Measurements from ENCODE around the gene USP10. TPM values are rescaled to one million over a fixed set of nuclear protein-coding genes. Genes with fewer than 3 reads are reported as not detected.

USP10 gene
- polyA plus RNA-seq, 3 donors, result 38.7 to 115 (median 90.9) TPM

DNA sequence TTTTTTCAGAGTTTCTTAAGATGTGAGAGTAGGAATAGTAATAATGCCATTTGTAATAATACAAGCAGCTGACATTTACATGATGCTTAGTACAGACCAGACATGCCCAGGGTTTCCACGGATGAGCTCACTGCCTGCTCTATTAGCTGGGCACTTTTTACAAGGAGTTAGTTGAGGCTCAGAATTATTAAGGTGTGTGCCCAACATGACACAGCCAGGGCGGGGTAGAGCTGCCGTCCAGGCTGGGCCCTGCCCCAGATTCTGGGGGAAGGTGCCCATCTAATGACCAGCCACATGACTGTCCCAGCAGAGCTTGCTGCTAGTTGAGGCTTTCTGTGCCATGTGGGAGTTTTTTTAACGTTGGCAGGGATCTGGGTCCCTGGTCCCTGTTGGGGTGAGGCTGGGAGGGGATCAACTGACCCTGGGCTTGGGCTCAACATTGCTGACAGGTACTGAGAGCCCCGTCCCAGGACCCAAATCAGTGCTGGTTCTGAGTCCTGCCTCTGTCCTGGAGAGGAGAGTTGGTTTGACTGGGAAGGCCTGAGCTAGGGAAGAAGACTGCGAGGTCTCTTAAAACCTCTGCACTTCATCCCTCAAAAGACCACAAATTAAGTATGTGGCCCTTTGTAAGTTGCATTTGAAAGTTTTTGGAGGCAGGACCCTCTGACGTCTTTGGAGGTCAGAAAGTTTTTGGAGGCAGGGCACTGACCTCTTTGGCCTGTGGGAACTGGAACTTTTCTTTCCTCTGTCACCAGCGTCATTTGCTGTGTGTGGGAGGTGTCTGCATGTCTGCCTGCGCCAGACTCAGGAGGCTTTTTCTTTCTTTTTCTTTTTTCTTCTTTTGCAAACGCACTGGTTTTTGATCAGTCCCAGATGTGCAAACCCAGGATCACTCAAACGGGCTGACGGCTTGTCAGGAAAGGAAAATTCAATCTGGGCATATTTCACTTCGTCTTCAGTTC lies 122.2 kb downstream of the USP10 start:
- H3K36me3 ChIP-seq (replicated peaks in 1 of 2; ENCODE audit: control insufficient read depth in 1 of 2, insufficient read depth in 2 of 2, low read length in 2 of 2), result no peaks in the 10 kb centered on the region
- peaks cover 46% of the 10 kb centered on the region for H4K20me1 ChIP-seq (ENCODE audit: insufficient read depth, low read length)
- 95% methylated on average over 7 of the region's 13 CpGs for WGBS (ENCODE audit: insufficient coverage)
- H3K9ac ChIP-seq (ENCODE audit: insufficient read depth, low read length, poor library complexity, severe bottlenecking), result peak overlapping the region; percentile 59
- peak overlapping the region in 2 of 7 donors; percentile 32 to 42 for H3K27ac Mint-ChIP-seq
- H2AFZ ChIP-seq (ENCODE audit: insufficient read depth, low read depth, low read length, poor library complexity, severe bottlenecking), result no peak overlapping the region
- H3K4me2 ChIP-seq (replicated peaks; ENCODE audit: extremely low read depth, low read length, poor library complexity, severe bottlenecking), result peak overlapping the region; percentile 81
- H3K4me3 Mint-ChIP-seq, result peak overlapping the region; percentile 86 to 98
- H3K4me1 ChIP-seq (ENCODE audit: control insufficient read depth in 1 of 2, insufficient read depth in 2 of 2, low read length in 2 of 2), result peaks cover 72 to 73% of the 10 kb centered on the region in 2 donors
- peaks cover 0 to 5% of the 10 kb centered on the region in 2 donors for H3K27me3 ChIP-seq (ENCODE audit: control insufficient read depth in 2 of 2, insufficient read depth in 2 of 2, low read length in 2 of 2)
- no peak for DNase-seq
- H3K9me3 ChIP-seq (replicated peaks in 1 of 2; ENCODE audit: control insufficient read depth in 1 of 2, insufficient read depth in 1 of 2, low read length in 2 of 2), result no peaks in the 10 kb centered on the region
- peaks cover 14 to 45% of the 10 kb centered on the region in 2 donors for H3K36me3 Mint-ChIP-seq
- H3K4me3 ChIP-seq (replicated peaks in 1 of 3; ENCODE audit: low read depth in 2 of 3, low read length in 3 of 3), result peak overlapping the region in 1 of 3 experiments; percentile 81
- peaks cover 0 to 15% (median 5%) of the 10 kb centered on the region in 3 donors for H3K27me3 Mint-ChIP-seq (ENCODE audit: low read depth in 3 of 3)
- H3K79me2 ChIP-seq (ENCODE audit: insufficient read depth, low read length), result peaks cover 59% of the 10 kb centered on the region
- H3K9me3 Mint-ChIP-seq, result peaks cover 0 to 5% (median 0%) of the 10 kb centered on the region in 7 donors
- TF ChIP-seq, protein P1, sequence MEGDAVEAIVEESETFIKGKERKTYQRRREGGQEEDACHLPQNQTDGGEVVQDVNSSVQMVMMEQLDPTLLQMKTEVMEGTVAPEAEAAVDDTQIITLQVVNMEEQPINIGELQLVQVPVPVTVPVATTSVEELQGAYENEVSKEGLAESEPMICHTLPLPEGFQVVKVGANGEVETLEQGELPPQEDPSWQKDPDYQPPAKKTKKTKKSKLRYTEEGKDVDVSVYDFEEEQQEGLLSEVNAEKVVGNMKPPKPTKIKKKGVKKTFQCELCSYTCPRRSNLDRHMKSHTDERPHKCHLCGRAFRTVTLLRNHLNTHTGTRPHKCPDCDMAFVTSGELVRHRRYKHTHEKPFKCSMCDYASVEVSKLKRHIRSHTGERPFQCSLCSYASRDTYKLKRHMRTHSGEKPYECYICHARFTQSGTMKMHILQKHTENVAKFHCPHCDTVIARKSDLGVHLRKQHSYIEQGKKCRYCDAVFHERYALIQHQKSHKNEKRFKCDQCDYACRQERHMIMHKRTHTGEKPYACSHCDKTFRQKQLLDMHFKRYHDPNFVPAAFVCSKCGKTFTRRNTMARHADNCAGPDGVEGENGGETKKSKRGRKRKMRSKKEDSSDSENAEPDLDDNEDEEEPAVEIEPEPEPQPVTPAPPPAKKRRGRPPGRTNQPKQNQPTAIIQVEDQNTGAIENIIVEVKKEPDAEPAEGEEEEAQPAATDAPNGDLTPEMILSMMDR (IDR thresholded peaks at IDR 0.05), result no peak
- H3K4me1 Mint-ChIP-seq, result peaks cover 73% of the 10 kb centered on the region
- peak overlapping the region in 1 of 2 donors; percentile 6 for H3K27ac ChIP-seq (ENCODE audit: low read depth in 1 of 2, low read length in 2 of 2)
- intact Hi-C loops (cut with micrococcal nuclease), result loop anchor here (5.0 kb wide), 2 partner anchors 45 to 65 kb away; no protein-coding TSS in a partner anchor

GRCh38 chr16:84822990-84823389 lies 123.2 kb downstream of the USP10 start:
- Histone ChIP-seq H3K9ac (ENCODE audit: insufficient read depth, low read length, poor library complexity, severe bottlenecking) (no peak overlapping the region), H3K36me3 (replicated peaks in 1 of 2; ENCODE audit: control insufficient read depth in 1 of 2, insufficient read depth in 2 of 2, low read length in 2 of 2) (peaks cover 0 to 3% of the 10 kb centered on the region in 2 donors), H3K27me3 (ENCODE audit: control insufficient read depth in 2 of 2, insufficient read depth in 2 of 2, low read length in 2 of 2) (peaks cover 0 to 5% of the 10 kb centered on the region in 2 donors), H3K9me3 (replicated peaks in 1 of 2; ENCODE audit: control insufficient read depth in 1 of 2, insufficient read depth in 1 of 2, low read length in 2 of 2) (no peaks in the 10 kb centered on the region), H3K4me3 (replicated peaks in 1 of 3; ENCODE audit: low read depth in 2 of 3, low read length in 3 of 3) (no peak overlapping the region), H4K20me1 (ENCODE audit: insufficient read depth, low read length) (peaks cover 50% of the 10 kb centered on the region), H3K4me2 (replicated peaks; ENCODE audit: extremely low read depth, low read length, poor library complexity, severe bottlenecking) (peak overlapping the region; percentile 37), H2AFZ (ENCODE audit: insufficient read depth, low read depth, low read length, poor library complexity, severe bottlenecking) (no peak overlapping the region), H3K4me1 (ENCODE audit: control insufficient read depth in 1 of 2, insufficient read depth in 2 of 2, low read length in 2 of 2) (peaks cover 81 to 83% of the 10 kb centered on the region in 2 donors), H3K27ac (ENCODE audit: low read depth in 1 of 2, low read length in 2 of 2) (no peak overlapping the region), H3K79me2 (ENCODE audit: insufficient read depth, low read length) (peaks cover 63% of the 10 kb centered on the region)
- Mint-ChIP-seq H3K9me3 (peaks cover 0 to 5% (median 0%) of the 10 kb centered on the region in 7 donors), H3K4me3 (no peak overlapping the region), H3K4me1 (peaks cover 82% of the 10 kb centered on the region), H3K36me3 (peaks cover 16 to 49% of the 10 kb centered on the region in 2 donors), H3K27ac (peak overlapping the region in 3 of 7 donors; percentile 36 to 73 (median 70)), H3K27me3 (ENCODE audit: low read depth in 3 of 3) (peaks cover 0 to 12% (median 4%) of the 10 kb centered on the region in 3 donors)
- TF ChIP-seq, protein P1 (IDR thresholded peaks at IDR 0.05), result no peak
- intact Hi-C loops (cut with micrococcal nuclease), result loop anchor here (5.0 kb wide), 2 partner anchors 46 to 66 kb away; no protein-coding TSS in a partner anchor
- peak in 1 of 3 donors; percentile 12 for DNase-seq
- WGBS (ENCODE audit: insufficient coverage), result 100% methylated on average over 1 of the region's 6 CpGs
